ENCODE measurements around the gene KRTAP10-6.
A peak's percentile ranks its signal among the peaks of the same experiment; 100 is the strongest.
"Not testable (repeated sequence)": the region's sequence is repeated elsewhere in the genome, so short reads cannot be mapped to it uniquely, and the experiment has no call there.

KRTAP10-6 gene, protein sequence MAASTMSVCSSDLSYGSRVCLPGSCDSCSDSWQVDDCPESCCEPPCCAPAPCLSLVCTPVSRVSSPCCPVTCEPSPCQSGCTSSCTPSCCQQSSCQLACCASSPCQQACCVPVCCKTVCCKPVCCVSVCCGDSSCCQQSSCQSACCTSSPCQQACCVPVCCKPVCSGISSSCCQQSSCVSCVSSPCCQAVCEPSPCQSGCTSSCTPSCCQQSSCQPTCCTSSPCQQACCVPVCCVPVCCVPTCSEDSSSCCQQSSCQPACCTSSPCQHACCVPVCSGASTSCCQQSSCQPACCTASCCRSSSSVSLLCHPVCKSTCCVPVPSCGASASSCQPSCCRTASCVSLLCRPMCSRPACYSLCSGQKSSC
- 0 to 0.06 (median 0) reads per million in 18 experiments for total RNA-seq

GRCh38 chr21:44592446-44593311 lies at the start of gene KRTAP10-6:
Gene KRTAP10-6, minus strand, starts transcription at chr21:44592505. Its CDS starts 21 bp downstream, at chr21:44592484.
- no peak for DNase-seq

GRCh38 chr21:44640761-44641160 lies 48.5 kb upstream of the KRTAP10-6 start:
- DNase-seq = no peak

DNA sequence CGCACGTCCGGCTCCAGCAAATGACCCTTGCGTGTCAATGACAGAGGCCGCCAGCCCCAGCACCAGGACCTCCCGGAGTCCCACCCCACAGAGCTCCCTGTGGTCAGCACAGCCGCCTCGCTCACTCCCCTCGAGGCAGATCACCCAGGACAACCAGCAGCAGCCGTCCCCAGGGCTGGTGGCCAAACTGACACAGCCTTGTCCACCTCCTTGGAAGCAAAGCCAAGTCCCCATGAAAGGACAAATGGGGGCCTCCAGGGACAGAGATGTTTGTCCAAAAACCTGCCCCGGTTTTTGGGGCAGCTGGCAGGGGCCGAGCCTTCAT lies 47.0 kb upstream of the KRTAP10-6 start:
- DNase-seq = no peak

- not testable (repeated sequence) for DNase-seq
These were observed 46.4 kb upstream of the KRTAP10-6 start for GRCh38 chr21:44638506-44639330.

GRCh38 chr21:44637851-44638348 lies 45.6 kb upstream of the KRTAP10-6 start:
- not testable (repeated sequence) for DNase-seq

GRCh38 chr21:44637018-44637850 lies 44.9 kb upstream of the KRTAP10-6 start, which contains the start of gene KRTAP10-10:
Gene KRTAP10-10, plus strand, starts transcription at chr21:44637356. Its CDS starts 62 bp downstream, at chr21:44637418.
- DNase-seq = no peak

DNA sequence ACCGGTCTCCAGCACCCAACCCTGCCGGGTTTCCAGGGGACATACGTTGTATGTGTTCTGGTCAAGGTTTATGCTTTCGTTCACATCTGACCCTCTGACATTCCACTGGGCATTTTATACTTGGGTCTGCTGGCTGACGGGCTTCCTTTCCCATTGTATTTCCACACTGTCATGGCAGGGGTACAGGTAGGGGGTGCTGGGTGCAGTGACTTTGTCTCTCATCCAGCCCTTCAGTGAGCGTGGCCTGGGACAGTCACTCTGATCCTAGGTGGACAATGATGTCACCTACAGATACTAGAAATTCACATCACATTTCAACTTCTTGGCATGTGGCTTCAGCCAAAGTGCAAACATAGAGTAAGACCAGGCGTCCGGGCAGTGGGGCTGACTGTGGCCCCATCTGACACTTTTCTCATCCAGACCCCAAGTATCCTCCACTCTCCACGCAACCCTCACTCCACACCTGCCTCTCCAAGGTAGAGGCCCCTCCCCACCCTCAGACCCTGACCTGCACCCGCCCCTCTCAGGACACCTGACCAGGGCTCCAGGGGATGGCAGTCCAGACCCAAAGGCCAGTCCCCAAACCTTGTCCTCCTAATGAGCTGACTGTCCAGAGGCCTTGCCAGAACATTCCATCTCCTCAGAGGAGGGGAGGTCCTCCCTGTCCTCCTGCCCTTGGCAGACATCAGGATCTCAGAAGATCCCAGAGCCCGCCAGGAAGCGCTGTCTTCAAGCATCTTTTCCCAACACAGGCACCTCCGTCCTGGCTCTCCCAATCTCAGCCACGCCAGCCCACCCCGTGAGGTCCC lies 44.1 kb upstream of the KRTAP10-6 start:
- DNase-seq = no peak

DNA sequence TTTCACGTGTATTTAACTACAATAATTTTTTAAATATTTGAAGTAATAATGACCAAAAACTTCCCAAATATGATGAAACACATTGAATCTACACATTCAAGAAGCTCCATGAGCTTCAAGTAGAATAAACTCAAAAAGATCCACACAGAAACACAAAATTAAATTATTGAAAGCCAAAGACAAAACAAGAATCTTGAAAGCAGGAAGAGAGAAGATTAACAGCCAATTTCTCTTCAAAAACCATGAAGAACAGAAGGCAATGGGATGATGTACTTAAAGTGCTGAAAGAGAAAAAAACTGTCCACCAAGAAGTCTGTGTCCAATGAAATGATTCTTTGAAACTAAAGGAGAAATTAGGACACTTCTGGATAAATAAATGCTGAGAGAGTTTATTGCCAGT lies 39.8 kb upstream of the KRTAP10-6 start:
- no peak for DNase-seq

DNA sequence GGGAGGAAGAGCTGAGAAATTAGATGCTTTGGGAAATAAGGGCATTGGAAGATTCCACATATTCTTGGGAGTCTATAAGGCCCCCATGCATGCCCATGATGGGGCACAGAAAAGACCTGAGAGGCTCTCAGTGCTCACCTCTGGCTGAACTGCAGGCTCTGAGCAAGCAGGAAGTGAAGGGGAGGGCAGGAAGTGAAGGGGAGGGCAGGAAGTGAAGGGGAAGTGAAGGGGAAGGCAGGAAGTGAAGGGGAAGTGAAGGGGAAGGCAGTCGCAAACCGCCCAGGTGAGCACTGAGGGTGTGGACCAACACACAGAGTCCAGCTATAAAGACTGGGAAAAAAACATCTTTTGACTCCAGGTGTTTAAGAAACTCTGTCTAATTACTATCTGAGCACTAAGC lies 38.1 kb upstream of the KRTAP10-6 start:
- no peak for DNase-seq

- DNase-seq = no peak
These were observed 36.5 kb upstream of the KRTAP10-6 start for GRCh38 chr21:44628707-44629391.

GRCh38 chr21:44627831-44628233 lies 35.5 kb upstream of the KRTAP10-6 start:
- not testable (repeated sequence) for DNase-seq

GRCh38 chr21:44627181-44627822 lies 35.0 kb upstream of the KRTAP10-6 start:
- DNase-seq = not testable (repeated sequence)

- DNase-seq = no peak
These were observed 34.4 kb upstream of the KRTAP10-6 start, which contains the start of gene KRTAP10-9 for GRCh38 chr21:44626673-44627143. Gene KRTAP10-9, plus strand, starts transcription at chr21:44627093. Its CDS starts 79 bp downstream, at chr21:44627172.

GRCh38 chr21:44626262-44626661 lies 34.0 kb upstream of the KRTAP10-6 start:
- DNase-seq = no peak

DNA sequence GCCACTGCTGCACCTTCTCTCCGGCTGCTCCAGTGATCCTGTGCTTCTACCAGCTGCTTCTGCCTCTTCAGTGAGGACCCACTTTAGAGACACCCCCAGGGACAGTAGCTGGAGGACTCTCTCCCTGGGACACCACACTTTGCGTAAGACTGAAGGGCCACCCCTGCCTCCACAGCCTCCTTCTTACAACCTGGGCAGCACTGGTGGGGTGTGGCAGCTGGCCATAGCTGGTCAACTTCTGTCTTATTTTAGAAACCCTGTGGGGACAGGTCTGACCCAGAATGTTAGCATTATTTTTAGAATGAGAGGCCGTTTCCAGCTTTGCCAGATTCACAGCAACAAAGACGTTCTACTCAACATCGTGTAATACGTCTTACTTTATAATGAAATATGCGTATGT lies 33.5 kb upstream of the KRTAP10-6 start:
- DNase-seq = no peak

DNA sequence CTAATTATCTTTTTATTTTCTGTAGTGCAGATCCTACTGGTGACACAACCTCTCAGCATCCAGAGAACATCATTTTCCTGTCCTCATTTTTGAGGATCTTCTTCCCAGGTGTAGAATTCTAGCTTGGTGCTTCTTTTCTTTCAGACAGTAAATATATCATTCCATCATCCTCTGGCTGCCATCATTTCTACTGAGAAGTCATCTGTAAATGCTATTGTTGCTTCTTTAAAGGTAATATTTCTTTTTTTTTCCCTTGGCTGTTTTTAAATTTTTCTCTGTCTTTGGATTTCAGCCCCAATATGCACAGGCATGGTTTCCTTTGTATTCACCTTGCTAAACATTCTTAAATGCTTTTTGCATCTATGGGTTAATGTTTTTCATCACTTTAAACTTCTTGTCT lies 31.3 kb upstream of the KRTAP10-6 start:
- DNase-seq = no peak

- no peak for DNase-seq
These were observed 27.6 kb upstream of the KRTAP10-6 start for GRCh38 chr21:44619886-44620285.

- no peak for DNase-seq
These were observed 26.6 kb upstream of the KRTAP10-6 start for GRCh38 chr21:44618909-44619308.

GRCh38 chr21:44618504-44618903 lies 26.2 kb upstream of the KRTAP10-6 start:
- peak; percentile 16 to 43 for DNase-seq
